Measurements from ENCODE around the gene AREL1.

AREL1 gene

DNA sequence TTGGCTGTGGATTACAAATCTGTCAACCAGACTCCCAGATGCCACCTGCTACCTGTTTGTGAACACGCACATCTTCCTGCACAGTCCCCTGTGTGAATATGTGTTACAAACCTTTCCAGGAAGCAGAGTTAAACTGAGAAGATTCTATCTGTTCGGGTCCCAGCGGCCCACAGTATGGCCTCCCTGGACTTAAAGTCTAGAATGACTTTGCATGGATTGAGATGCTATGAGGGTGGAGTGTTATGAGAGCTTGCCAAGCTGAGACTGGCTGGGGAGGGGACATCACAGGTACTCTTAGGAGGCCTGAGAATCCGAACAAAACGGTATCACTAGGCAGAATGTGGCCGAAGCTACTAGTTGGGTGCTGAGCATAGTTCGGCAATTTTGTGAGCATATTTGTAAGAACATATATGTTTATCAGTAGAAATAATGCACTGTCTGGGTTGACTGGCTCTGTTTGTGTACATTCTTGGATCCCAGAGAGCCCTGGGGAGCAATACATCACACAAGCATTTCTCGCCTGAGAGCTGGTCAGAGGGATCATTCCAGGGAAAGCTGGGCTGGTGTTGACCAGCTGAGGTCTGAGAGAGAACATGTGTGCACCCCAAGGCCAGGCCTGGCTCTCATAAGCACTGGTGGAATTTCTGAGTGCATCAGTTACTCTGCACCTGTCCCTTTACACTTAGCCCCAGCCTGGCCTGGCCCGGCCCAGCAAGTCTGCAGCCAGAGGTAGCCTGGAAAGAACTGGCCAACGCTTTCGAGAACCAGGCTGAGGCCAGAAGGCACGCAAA, 71.1 kb downstream of the AREL1 start:
- no peak overlapping the region for H3K27ac ChIP-seq

DNA sequence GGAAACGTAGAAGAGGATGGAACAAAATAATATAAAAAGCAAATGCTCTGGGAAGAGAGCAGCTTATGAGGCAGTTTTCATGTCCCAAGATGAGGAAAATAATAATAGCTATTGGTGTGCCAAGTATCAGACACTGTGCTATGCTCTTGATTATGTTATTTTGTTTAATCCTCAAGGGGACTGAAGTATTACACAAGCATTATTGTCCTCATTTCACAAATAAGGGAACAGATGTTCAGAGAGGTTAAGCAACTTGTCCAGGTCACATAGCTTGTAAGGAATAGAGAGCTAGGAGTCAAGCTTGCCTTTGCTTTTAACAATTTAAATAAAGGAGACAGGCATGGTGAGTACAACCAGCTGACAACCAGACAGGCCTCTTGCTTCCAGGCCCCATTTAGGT, 73.9 kb downstream of the AREL1 start:
- Histone ChIP-seq H3K4me3 (no peak overlapping the region), H3K27ac (no peak overlapping the region)

More for the DNA sequence above, 71.1 kb downstream of the AREL1 start:
- H3K4me3 ChIP-seq: no peak overlapping the region

DNA sequence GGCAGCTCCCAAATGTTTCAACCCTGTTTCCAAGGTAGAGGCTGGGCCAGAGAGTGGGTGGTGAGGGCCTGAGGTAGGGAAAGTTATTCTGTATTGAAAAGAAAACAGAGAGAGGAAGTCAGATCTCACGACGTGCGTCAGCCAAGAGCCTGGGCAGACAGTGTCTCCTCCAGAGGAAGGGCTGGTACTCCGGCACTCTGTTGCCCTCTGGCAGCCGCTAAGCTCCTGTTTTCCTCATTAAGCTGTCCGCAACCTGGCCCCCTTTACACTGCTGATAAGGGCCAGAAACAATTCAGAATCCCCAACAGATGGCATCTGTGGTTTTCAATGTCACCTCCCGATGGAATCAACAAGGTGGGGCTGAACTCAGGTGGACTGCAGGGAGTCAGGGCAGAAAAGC, 74.8 kb downstream of the AREL1 start:
- no peak overlapping the region for H3K27ac ChIP-seq

DNA sequence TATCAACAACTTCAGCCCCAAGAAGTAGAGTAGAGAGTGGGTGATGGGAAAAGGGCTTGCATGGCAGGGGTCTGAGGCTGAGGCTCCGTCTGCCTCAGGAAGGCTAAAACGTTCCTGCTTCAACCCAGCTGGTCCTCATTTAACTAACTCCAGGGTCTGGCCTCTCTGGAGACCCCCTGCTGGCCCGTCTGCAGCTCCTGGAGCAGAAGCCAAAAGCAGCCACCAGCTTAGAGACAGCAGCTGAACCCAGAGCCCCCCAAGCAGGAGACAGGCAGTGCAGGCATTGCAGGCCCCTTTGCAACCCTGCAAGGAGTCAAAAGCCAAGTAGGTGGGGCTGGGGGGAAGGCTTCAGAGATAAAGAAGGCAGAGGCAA, 75.7 kb downstream of the AREL1 start:
- no peak overlapping the region for H3K27ac ChIP-seq
- H3K4me3 ChIP-seq: no peak overlapping the region

More for the DNA sequence above, 74.8 kb downstream of the AREL1 start:
- no peak overlapping the region for H3K4me3 ChIP-seq

DNA sequence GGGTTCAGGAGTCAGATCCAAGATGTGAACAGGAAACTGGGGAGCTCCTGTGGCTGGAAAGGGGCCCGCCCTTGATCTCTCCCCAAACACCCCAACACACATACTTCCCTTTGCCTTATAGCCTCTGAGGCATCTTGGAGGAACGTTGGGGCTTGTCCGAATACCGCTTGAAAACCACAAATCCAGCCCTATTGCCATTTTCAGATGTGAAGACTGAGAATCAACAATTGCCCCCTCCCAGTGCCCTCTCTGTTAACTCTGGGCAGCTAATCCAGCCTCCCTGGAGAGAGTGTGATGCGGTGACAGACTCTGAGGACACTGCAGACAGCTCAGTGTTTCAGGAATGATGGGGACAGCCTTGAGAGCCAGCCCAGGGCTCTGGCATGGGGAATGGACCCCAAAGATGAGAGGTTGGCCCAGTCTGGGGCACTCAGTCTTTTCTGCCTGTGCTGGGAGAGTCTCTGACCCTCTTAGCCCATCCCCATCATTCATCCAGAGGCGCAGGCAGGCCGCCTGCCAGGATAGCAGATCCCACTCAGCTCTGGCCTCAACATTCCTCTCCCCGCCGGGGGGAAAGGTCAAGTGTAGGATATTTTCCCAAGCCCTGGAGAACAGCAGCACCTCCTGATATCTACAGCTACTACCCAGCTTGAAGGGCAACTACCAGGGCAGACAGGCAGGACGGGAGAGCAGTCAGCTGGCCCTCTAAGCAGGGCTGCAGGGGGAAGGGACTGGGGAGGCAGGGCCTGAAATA, 76.3 kb downstream of the AREL1 start:
- no peak overlapping the region for H3K4me3 ChIP-seq
- no peak overlapping the region for H3K27ac ChIP-seq

DNA sequence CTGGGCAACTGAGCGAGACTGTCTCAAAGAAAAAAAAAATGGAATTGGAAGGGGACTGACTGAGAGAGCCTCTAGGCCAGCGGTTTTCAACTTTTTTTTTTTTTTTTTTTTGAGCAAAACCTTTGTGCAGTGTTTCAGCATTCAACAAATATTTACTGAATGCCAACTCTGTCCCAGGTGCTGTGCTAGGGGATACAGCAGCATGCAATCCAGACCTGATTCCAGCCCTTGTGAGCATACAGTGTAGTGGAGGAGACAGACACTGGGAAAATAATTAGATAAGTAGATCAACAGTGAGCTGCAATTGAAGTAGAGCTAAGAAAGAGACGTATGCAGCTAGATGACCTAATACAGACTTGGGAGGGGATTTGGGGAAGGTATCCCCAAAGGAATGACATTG, 77.0 kb downstream of the AREL1 start:
- no peak overlapping the region for H3K27ac ChIP-seq
- H3K4me3 ChIP-seq: no peak overlapping the region

DNA sequence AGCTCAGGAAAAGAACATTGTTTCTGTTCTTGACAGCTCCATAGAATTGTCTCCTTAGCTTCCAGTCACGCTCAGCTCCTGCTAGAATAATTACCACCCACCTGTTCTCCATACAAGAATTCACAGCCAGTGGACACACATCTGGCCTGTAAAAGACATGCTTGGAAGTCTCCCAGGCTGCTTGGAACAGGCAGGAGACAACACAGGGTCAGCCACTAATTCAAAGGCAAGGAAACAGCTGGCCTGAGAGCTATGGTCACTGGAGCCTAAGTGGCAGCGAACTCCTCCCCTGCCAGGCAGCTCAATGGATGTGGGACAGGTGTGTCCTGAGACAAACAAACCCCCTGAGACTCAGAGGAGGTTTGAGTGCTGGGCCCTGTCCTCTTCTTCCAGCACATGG, 77.9 kb downstream of the AREL1 start:
- H3K27ac ChIP-seq: no peak overlapping the region

DNA sequence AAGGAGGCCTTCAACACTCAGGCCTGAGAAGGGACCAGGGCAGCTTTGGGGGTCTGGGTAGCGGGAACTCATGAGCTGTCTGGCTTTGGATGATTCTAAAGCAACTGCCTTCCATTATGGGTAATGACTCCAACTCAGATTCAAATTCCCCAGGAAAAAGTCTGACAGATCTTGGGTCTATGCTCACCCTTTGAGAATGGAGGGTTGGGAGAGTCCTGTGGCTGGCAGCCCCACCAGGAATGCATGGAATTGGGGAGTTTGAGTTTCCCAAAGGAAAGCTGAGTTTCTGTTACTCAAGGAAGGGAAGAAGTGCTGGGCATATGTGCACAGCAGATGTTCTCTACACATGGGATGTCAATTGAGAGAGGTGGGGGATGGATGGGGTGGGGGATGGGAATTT, 78.4 kb downstream of the AREL1 start:
- no peak overlapping the region for H3K27ac ChIP-seq

More for the DNA sequence above, 77.9 kb downstream of the AREL1 start:
- no peak overlapping the region for H3K4me3 ChIP-seq

DNA sequence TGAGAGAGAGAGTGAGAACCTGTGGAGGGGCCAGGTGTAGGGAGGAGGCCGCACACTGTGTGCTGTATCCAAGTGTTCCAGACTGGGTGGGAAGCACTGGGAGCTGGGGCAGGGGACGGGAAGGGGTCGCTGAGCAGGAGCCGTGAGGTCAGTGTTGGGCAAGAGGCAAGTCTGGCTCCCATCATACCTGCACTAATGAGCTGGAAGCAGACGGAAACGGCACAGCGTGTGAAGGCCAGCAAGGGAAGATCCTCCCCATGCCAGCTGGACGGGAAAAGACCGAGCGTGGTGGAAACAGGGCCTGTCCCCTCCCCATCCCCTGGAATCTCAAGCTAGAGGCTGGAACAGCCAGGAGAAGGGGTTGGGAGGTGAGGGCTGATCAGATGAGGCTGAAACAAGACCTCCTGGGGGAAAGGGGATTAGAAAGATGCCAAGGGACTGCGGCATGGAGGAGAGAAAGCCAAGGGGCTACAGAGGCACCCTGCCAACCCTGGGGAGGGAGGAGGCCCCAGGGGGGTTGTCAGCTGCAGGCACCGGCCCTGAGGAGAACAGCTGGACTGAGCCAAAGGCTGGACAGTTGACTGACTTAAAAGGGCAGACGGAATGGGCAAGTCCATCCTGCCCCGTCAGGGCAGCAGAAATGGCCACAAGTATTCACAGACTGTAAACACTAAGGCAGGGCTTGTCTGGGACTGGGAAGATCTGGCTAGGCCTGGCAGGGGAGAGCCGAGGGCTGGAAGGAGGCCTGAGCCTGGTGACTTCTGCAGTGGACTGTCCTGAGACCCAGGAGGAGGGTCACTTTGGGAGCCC, 81.8 kb downstream of the AREL1 start:
- Histone ChIP-seq H3K4me3 (no peak overlapping the region), H3K27ac (no peak overlapping the region)

More for the DNA sequence above, 78.4 kb downstream of the AREL1 start:
- H3K4me3 ChIP-seq: no peak overlapping the region

DNA sequence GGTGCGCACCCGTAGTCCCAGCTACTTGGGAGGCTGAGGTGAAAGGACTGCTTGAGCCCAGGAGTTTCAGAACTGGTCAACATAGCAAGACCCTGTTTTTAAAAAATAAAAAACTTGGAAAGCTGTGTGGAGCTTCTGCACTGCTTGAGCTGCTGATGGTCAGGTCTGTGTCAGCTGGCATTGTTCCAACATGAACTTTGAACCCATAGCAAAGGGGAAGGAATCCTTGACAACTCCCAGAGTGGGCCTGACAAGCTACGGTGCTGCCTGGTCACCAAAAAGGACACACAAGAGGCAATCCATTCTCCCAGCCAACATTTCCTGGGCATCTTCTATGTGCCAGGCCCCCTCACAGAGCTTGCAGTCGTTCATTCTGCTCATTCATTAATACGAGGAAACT, 84.5 kb downstream of the AREL1 start:
- Histone ChIP-seq H3K4me3 (no peak overlapping the region), H3K27ac (no peak overlapping the region)

DNA sequence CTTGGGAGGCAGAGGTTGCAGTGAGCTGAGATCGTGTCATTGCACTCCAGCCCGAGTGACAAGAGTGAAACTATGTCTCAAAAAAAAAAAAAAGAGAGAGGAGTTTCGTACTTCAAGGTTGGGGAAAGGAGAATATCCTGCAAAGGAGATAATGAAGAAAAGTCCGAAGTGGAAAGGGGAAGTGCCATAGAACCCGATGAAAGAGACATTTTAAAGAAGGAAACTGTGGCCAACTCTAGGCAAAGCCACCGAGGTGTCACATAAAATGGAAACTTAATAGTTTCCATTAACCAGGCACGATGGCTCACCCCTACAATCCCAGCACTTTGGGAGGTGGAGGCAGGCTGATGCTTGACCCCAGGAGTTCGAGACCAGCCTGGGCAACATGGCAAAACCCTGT, 85.8 kb downstream of the AREL1 start:
- Histone ChIP-seq H3K27ac (no peak overlapping the region), H3K4me3 (no peak overlapping the region)

DNA sequence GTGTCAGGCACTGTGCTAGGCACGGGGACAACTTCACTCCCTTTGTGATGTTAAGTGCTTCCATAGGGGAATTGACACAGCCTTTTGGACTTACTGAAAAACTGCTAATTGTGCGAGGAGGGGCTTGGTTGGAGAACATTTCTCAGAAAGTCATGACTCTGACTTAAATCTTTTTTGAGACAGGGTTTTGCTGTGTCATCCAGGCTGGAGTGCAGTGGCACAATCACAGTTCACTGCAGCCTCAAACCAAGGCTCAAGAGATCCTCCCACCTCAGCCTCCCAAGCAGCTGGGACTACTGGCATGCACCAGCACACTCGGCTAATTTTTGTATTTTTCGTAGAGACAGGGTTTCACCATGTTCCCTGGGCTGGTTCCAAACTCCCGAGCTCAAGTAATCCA, 90.6 kb downstream of the AREL1 start:
- H3K4me3 ChIP-seq: no peak overlapping the region
- no peak overlapping the region for H3K27ac ChIP-seq

DNA sequence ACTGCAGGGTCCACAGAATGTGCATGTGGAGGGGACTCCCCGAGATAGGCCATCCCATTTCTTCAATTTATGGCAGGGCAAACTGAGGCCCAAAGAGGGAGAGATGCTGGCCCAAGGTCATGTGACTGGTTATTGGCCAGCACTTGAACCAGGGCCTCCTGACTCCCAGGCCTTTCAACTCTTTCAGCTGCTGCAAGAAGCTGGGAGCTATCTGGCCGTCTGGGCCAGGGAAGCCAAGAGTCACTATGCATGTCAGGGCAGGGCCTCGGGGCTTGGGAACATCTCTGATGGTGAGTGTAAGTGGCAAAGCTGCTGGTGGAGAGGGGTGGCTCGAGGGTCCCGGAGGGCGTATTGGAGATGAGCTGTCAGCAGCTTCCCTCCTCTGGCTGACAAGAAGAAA, 91.3 kb downstream of the AREL1 start:
- no peak overlapping the region for H3K4me3 ChIP-seq
- H3K27ac ChIP-seq: peak overlapping the region in 4 of 21 experiments; percentile 3 to 53 (median 28)

DNA sequence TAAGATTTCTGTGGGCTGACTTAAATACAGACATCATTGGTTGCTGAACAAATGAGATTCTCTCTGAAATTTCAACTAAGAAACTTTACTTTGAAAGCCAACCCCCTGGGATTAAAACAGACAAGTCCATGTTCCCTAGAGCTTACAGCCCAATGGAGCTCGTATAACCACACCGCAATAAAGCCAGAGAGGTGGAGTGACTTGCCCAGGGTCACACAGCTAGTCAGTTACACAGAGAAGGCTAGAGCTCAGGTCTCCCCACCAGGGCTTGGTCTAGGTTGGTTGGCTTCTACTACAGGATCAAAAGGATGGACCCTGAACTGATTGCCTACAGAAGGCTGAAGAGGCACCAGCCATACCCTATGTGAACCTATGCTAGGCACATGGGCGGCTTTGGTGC, 92.0 kb downstream of the AREL1 start:
- Histone ChIP-seq H3K4me3 (no peak overlapping the region), H3K27ac (peak overlapping the region in 6 of 21 experiments; percentile 3 to 90 (median 46))

DNA sequence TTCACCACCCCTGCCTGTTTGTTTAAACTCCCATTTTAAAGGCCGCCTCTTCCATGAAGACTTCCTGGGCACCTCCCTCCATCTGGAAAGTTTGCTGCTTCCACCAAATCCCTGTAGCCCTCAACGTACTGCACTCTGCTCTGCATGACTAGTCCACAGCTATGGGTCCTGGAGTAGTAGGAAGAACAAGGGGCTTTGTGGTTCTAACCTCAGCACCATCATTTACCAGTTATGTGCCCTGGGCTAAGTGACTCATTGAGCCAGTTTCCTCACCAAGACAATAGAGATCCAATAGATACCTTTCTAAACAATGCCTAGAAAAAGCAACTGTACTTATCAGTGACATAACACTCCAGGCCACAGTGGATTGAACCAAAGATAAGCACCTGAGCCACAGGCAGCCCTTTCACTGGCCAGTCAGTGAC, 92.4 kb downstream of the AREL1 start:
- Histone ChIP-seq H3K4me3 (no peak overlapping the region), H3K27ac (peak overlapping the region in 13 of 21 experiments; percentile 7 to 90 (median 76))

DNA sequence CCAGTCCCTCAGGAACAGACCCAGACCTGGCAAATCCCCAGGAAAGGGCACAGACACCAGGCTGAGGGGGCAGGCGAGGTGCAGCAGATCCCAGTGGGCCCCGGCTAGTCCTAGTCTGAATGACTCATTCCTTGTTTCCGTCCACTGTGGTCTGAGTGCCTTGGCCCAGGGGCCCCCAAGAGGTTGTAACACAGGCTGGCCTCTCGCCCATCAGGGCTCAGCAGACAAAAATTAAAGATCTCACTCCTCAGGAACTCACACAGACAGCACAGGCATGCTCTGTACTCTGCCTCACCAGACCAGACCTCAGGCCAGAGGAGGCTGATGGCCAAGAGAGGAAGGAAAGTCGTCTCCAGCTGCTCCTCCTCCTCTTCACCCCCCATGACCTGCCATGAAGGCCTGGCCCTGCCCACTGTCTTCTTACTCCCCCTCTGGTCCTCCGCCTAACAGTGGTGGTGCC, 93.2 kb downstream of the AREL1 start:
- peak overlapping the region in 18 of 21 experiments; percentile 9 to 90 (median 70) for H3K27ac ChIP-seq
- no peak overlapping the region for H3K4me3 ChIP-seq

DNA sequence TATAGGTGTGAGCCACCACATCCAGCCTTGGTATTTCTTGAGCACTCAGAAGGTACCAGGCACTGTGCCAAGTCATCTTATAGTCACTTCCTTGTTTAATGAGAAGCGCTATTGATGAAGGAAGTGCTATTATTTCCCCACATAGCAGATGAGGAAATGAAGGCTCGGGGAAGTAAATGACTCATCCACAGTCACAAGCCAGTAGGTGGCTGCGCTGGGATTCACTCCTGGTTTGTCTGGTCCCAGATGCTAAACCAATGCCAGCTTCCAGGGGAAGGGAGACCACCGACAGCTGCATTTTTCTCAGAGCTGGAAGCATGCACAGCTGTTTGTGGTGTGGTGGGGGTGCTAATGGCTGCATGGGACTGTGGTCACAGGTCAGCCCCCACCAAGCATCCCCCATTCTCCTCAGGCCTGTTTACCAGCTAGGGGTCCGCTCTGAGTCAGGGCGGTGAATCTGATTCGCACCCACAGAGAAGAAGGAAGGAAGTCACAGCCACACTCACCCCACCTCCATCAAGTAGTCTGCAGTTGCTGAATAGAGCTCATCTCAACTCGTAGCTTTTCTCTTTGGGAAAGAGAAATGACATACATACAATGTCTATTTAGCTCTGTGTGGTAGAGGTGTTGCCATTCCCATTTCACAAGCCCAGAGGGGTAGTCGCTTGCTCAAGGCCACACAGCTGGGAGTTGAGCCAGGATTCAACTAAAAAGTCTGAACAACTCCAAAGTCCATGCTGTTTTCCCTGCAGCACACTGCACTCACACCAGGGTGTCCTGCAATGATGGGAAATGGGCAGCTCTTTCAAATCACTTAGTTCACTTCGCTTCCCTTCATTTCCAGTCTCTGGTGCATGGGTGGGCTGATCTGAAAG, 94.6 kb downstream of the AREL1 start:
- H3K27ac ChIP-seq: peak overlapping the region in 15 of 21 experiments; percentile 21 to 90 (median 76)
- H3K4me3 ChIP-seq: no peak overlapping the region

DNA sequence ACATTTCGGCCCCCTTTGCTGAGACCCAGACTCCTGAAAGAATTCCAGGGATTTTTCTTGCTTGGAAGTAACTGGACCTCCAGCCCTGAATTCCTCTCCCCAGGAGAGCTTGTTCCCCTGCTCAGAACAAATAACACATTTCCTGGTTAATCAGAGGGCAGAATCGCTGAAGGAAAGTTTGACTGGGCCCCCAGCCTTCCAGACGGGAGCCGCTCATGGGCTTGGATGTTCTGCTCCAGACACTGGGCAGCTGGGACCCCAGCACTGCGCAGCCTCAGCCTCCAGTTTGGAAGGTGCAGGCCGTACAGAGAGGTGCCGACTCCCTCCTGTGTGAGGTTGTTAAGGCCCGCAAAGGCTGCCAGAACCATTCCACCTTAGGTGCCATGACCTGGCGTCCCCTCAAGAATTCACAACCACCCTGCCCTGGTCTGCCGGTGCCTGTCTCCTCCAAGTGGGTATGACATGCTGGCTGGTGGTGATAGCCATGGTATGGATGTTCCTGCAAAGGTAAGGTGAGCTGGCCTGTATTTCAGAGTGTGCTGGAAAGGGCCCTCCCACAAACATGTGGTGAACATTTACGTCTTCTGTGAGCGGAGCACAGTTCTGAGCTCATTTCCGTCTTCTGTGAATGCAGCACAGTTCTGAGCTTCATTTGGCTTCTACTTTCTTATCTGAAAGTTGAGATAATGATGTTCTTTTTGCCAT, 95.7 kb downstream of the AREL1 start:
- Histone ChIP-seq H3K27ac (peak overlapping the region in 17 of 21 experiments; percentile 1 to 90 (median 70)), H3K4me3 (no peak overlapping the region)

DNA sequence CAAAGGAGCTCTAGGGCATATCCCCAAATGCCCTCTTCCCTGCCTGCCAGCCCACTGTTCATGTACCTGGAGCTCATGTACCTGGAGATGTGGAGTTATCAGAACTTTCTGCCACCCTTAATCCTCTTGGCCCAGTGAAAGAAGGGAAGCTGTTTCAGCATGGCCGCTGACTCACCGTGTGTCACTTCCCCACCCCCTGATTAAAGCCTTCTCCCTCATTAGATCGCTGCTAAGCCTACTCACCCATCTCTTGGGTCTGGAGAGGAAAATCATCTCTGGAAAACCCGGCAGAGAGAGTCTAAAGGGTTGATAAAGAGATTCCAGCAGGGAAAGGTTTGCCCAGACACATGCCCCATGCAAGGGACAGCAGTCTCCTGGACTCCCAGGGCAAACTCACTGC, 96.4 kb downstream of the AREL1 start:
- Histone ChIP-seq H3K4me3 (no peak overlapping the region), H3K27ac (peak overlapping the region in 16 of 21 experiments; percentile 1 to 90 (median 70))

All from skin epidermis (tissue), 12 donors.